HEK293 (cell line): ENCODE measurements around the gene MAGEA9.
"Not testable (repeated sequence)": the region's sequence is repeated elsewhere in the genome, so short reads cannot be mapped to it uniquely, and the experiment has no call there.

Experiments
- TRIM28 ChIP-seq: IDR thresholded peaks from 2 replicates; pipeline ENCODE4 v1.6.1; 2011; ENCODE audit warnings: low read length, control low read depth, borderline replicate concordance
- YY1 ChIP-seq: fragments of 450-650 bp; formaldehyde crosslinking; IDR thresholded peaks from 2 replicates; pipeline ENCODE4 v1.5.1; 2018; ENCODE audit warnings: missing biosample characterization, missing genetic modification characterization

GRCh38 chrX:149781727-149782126 lies at the start of gene MAGEA9:
- TF ChIP-seq TRIM28; YY1 (tag by site-specific recombination): not testable (repeated sequence)
